CD4-positive, alpha-beta T cell treated with Interleukin-17A for 4 hours (primary cell): ENCODE measurements around the gene PRPH2.
"Not testable (repeated sequence)": the region's sequence is repeated elsewhere in the genome, so short reads cannot be mapped to it uniquely, and the experiment has no call there.

Experiments used
- DNase-seq: peaks from one replicate; pipeline ENCODE4 v3.0.0-alpha.2; 2020; ENCODE audit warnings: mixed read lengths

PRPH2 gene

GRCh38 chr6:42740725-42741124 lies 18.3 kb upstream of the PRPH2 start:
- no peak for DNase-seq

GRCh38 chr6:42735976-42736375 lies 13.6 kb upstream of the PRPH2 start:
- DNase-seq = no peak

DNA sequence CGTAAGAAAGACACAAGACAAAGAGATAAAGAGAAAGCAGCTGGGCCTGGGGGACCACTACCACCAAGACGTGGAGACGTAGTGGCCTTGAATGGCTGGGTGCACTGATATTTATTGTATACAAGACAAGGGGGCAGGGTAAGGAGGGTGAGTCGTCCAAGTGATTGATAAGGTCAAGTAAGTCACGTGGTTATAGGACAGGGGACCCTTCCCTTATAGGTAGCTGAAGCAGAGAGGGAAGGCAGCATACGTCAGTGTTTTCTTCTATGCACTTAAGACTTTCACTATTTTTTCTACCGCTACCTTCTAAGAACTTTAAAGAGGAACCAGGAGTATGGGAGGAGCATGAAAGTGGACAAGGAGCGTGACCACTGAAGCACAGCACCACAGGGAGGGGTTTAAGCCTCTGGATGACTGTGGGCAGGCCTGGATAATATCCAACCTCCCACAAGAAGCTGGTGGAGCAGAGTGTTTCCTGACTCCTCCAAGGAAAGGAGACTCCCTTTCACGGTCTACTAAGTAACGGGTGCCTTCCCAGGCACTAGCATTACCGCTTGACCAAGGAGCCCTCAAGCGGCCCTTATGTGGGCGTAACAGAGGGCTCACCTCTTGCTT lies 11.6 kb upstream of the PRPH2 start:
- not testable (repeated sequence) for DNase-seq

- DNase-seq = no peak
Observed at GRCh38 chr6:42729731-42730130, 7.3 kb upstream of the PRPH2 start.

GRCh38 chr6:42727627-42728026 lies 5.2 kb upstream of the PRPH2 start:
- no peak for DNase-seq

DNA sequence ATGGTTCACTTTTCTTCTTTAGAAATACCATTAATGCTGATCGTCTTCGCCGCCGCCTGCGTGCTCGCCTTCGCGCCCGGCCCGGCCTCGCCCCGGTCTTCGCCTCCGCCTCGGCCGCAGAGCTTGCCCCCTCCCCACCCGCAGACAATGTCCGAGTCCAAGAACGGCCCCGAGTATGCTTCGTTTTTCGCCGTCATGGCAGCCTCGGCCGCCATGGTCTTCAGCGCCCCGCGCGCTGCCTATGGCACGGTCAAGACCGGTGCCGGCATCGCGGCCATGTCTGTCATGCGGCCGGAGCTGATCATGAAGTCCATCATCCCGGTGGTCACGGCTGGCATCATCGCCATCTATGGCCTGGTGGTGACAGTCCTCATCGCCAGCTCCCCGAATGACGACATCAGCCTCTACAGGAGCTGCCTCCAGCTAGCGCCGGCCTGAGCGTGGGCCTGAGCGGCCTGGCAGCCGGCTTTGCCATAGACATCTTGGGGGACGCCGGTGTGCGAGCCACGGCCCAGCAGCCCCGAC lies 4.8 kb upstream of the PRPH2 start:
- DNase-seq = peak; percentile 15

DNA sequence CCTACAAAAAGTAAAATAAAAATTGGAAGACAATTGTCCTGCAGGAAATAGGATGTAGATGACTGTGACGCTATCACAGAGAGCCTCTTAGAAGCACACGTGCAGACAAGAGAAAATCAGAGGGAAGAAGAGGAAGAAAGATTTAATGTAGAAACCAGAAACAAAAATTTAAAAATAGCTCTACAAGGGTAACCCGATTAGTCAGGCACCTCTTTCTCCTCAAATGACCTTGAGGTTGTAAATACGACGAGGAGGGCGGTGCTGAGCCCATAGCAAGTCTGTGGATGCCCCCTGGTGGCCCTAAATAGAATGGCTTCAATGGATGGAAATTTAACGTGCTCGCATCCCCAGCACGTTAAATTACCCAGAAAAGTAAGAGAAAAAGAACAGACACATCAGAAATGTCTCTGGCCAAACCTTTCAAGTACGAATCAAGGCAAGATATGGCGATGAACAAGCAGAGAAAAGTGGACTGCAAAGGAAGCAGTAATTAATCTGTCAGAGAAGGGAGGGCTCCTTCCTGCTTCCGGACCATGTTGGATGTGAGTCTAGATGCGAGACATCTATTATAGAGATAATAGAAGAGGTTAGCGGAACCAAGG lies 4.2 kb upstream of the PRPH2 start:
- DNase-seq = peak; percentile 82

DNA sequence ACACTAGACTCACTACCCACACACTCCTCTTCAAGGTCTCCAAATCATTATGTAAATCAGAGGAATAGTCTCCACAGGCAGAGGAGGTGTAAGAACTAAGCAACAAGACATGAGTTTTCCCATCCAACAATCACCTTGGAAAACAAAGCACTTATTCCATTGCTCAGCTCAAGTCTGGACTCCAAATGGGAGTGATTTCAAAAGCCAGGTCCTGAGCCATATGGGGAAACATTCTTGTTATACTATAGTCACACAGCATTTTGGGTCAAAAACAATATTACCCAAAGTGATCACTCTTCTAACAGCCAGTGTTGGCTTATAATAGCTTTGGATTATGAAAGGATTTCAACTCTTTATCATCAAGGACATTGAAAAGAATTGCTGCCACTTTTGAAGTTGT lies 3.6 kb upstream of the PRPH2 start:
- DNase-seq = no peak

DNA sequence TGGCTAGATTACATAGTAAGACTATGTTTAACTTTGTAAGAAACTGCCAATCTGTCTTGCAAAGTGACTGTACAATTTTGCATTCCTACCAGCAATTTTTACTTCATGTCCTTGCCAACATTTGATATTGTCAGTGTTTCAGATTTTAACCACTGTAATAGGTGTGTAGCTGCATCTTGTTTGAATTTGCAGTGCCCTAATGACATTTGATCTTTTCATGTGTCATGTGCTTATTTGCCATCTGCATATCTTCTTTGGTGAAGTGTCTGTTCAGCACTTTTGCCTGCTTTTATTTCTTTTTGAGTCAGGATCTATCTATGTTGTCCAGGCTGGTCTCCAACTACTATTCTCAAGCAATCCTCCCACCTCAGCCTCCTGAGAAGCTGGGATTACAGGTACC lies 2.4 kb upstream of the PRPH2 start:
- DNase-seq = no peak

GRCh38 chr6:42720739-42721138 lies 1.7 kb downstream of the PRPH2 start:
- DNase-seq = no peak

- no peak for DNase-seq
Observed at GRCh38 chr6:42715871-42716270, 6.5 kb downstream of the PRPH2 start.

DNA sequence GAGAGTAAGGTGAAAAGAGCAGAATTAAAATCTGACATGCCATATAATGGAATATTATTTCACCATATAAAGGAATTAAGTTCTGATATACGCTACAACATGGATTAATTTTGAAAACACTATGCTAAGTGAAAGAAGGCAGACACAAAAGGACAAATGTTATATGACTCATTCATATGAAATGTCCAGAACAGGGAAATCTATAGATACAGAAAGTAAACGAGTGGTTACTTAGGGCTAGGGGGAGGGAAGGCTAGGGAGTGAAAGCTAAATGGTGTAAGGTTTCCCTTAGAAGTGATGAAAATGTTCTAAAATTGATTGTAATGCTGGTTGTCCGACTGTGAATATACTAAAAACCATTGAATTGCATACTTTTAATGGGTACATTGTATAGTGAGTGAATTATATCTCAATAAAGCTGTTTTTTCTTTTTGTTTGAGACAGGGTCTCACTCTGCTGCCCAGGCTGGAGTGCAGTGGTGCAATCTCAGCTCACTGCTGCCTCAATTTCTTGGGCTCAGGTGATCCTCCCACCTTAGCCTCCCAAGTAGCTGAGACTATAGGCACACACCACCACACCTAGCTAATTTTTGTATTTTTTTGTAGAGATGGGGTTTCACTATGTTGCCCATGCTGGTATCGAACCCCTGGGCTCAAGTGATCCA lies 8.2 kb downstream of the PRPH2 start:
- no peak for DNase-seq

DNA sequence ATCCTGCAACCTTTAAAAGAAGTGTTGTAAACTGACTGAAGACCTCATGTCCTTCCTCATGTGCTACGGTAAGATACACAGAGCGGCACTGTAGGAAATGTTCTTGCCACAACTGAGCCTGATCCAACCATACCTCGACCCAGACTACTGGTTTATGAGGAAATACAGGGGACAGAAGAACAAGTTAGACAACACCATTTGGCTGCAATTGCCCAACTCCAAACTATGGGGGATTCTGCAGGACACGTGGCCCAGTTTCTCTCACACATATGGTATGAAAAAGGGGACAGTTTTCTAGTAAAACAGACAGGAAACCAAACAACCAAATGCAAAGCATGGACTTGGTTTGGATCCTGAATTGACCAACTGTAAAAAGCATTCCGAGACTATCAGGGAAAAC lies 10.5 kb downstream of the PRPH2 start:
- DNase-seq = no peak

DNA sequence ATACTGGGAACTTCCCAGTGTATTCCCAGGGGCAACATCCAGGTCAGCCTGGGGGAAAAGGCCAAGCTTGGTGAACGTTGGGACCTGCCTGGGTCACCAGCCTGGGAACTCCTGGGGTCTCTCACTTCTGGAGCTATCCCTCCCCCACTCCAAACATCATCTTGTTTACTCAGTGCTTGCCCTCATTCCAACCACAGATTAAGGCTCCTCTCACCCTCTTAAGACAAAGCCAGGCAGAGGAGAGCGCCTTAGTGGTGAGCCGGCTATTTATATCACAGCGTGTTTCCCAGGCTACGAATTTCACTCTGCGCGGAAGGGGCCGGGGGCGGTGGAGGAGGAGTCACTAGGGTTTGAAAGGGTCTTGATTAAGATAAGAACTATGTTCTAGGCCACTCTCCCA lies 12.1 kb downstream of the PRPH2 start:
- no peak for DNase-seq

GRCh38 chr6:42709871-42710270 lies 12.5 kb downstream of the PRPH2 start:
- DNase-seq = no peak

GRCh38 chr6:42708096-42708495 lies 14.3 kb downstream of the PRPH2 start:
- no peak for DNase-seq

DNA sequence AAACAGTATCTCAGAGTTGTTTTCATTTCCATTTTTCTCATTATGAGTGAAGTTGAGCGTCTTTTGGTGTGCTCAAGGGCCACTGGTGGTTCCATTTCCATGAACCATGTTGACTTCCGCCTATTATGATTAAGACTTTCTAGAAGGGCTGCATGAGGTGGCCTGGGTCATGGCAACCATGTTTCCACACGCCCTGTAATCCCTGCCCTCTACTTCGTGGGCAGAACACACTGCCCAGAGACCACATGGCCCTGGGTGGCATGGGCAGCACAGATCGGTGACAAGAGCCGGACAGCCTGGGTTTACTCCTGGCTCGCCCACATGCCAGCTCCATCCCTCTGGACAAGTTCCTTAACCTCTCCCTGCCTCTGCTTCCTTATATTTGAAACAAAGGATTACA lies 14.8 kb downstream of the PRPH2 start:
- no peak for DNase-seq

DNA sequence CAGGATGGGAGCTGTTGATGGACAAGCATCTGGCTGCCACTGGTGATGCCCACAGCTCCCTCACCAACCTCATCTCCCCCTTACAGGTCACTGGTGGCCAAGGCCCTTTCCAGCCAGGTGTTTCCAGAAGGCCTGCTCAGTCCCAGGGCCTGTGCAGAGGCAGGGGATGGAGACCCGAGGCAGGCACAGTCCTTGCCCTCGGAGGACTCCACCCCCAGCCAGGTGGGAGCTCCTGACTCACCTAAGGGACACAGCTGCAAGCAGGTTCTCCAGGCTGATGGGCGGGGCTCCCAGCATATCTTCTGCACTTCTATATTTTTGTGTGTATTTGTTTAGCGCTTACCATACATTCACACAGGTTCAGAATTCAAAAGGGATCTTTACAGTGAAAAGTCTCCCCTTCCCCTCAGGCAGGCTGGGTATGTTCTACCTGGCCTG lies 17.4 kb downstream of the PRPH2 start:
- no peak for DNase-seq

GRCh38 chr6:42704251-42704936 lies 18.0 kb downstream of the PRPH2 start:
- DNase-seq = no peak

DNA sequence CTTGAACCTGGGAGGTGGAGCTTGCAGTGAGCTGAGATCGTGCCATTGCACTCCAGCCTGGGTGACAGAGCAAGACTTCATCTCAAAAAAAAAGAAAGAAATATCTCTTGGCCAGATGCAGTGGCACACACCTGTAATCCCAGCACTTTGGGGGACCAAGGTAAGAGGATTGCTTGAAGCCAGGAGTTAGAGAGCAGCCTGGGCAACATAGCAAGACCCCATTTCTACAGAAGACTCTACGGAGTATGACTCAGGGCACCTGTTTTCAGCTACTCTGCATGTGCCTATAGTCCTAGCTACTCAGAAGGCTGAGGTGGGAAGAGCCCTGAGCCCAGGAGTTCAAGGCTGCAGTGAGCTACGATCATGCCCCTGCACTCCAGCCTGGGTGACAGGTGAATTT lies 19.6 kb downstream of the PRPH2 start:
- DNase-seq = not testable (repeated sequence)

GRCh38 chr6:42702200-42702599 lies 20.2 kb downstream of the PRPH2 start:
- no peak for DNase-seq

- DNase-seq = no peak
Observed at GRCh38 chr6:42698217-42698616, 24.2 kb downstream of the PRPH2 start.

GRCh38 chr6:42697268-42697655 lies 25.1 kb downstream of the PRPH2 start:
- no peak for DNase-seq
